ENCODE results near the gene HBD.
A peak's percentile ranks its signal among the peaks of the same experiment; 100 is the strongest.

HBD gene

GRCh38 chr11:5231111-5231510 lies 3.2 kb downstream of the HBD start:
- DNase-seq: no peak

- DNase-seq: no peak
These were observed 4.0 kb downstream of the HBD start for GRCh38 chr11:5230266-5230665.

- DNase-seq: no peak
These were observed 4.5 kb downstream of the HBD start for GRCh38 chr11:5229796-5230195.

GRCh38 chr11:5229356-5229755 lies 4.9 kb downstream of the HBD start:
- no peak for DNase-seq

GRCh38 chr11:5228124-5228523 lies 6.2 kb downstream of the HBD start:
- DNase-seq: no peak

- DNase-seq: no peak
These were observed 6.6 kb downstream of the HBD start for GRCh38 chr11:5227681-5228080.

GRCh38 chr11:5226732-5227310 lies 7.5 kb downstream of the HBD start, which contains the start of gene HBB:
HBB (minus strand) TSS chr11:5227071; CDS start chr11:5227021, 50 bp downstream.
- DNase-seq: no peak

GRCh38 chr11:5225480-5225871 lies 8.8 kb downstream of the HBD start:
- no peak for DNase-seq

- no peak for DNase-seq
These were observed 9.5 kb downstream of the HBD start for GRCh38 chr11:5224538-5225479.

GRCh38 chr11:5223686-5224085 lies 10.6 kb downstream of the HBD start:
- DNase-seq: no peak

- no peak for DNase-seq
These were observed 11.1 kb downstream of the HBD start for GRCh38 chr11:5223146-5223545.

- DNase-seq: no peak
These were observed 23.9 kb downstream of the HBD start for GRCh38 chr11:5210376-5210885.

GRCh38 chr11:5204787-5205186 lies 29.5 kb downstream of the HBD start:
- peak; percentile 3 for DNase-seq

- DNase-seq: no peak
These were observed 30.9 kb downstream of the HBD start for GRCh38 chr11:5203366-5203765.

GRCh38 chr11:5200582-5200981 lies 33.7 kb downstream of the HBD start, which contains the start of gene OR51V1:
OR51V1 (minus strand) TSS chr11:5200682; CDS start chr11:5200682, 0 bp downstream.
- no peak for DNase-seq

GRCh38 chr11:5198285-5198684 lies 36.0 kb downstream of the HBD start:
- no peak for DNase-seq

GRCh38 chr11:5197536-5197935 lies 36.7 kb downstream of the HBD start:
- DNase-seq: no peak

- DNase-seq: no peak
These were observed 37.6 kb downstream of the HBD start for GRCh38 chr11:5196731-5197130.

- DNase-seq: no peak
These were observed 38.2 kb downstream of the HBD start for GRCh38 chr11:5196067-5196466.

- DNase-seq: no peak
These were observed 41.5 kb downstream of the HBD start for GRCh38 chr11:5192738-5193137.

- DNase-seq: no peak
These were observed 46.1 kb downstream of the HBD start for GRCh38 chr11:5188201-5188600.

All from NCI-H774 (cell line).